Measurements from ENCODE around the gene GARIN1A. TPM values are rescaled to one million over a fixed set of nuclear protein-coding genes. Genes with fewer than 3 reads are reported as not detected.

GARIN1A gene
- total RNA-seq, 1 experiment from 2014 or later: 0.91 TPM

GRCh38 chr7:128697302-128697905 is 25.3 kb downstream of the GARIN1A start:
- no TSS peak for BruUV-seq (replicated peaks)
- Histone ChIP-seq H3K4me3 (ENCODE audit: low read length) (no peak overlapping the region), H3K9ac (ENCODE audit: low read length) (no peak overlapping the region), H3K9me3 (ENCODE audit: low read length) (no peaks in the 10 kb centered on the region), H3F3A (ENCODE audit: low read length, unreplicated experiment) (no peaks in the 10 kb centered on the region), H3K27me3 (ENCODE audit: low read length) (no peaks in the 10 kb centered on the region), H3K4me2 (ENCODE audit: low read length) (no peak overlapping the region), H3K36me3 (ENCODE audit: low read depth, low read length) (no peaks in the 10 kb centered on the region), H3K27ac (ENCODE audit: low read length) (no peak overlapping the region), H4K20me1 (ENCODE audit: low read length) (no peaks in the 10 kb centered on the region), H3K4me1 (ENCODE audit: insufficient read depth, low read length) (peaks cover 6% of the 10 kb centered on the region; the same call in 1 of the 2 replicates), H3K9me2 (replicated peaks; ENCODE audit: low read length) (no peaks in the 10 kb centered on the region), H3K79me2 (ENCODE audit: low read length) (no peaks in the 10 kb centered on the region), H2AFZ (ENCODE audit: low read length) (no peak overlapping the region)
- intact Hi-C loops (cut with micrococcal nuclease): no loop called here
- ChIA-PET POLR2A (ENCODE audit: unreplicated experiment) (no interaction called here), CTCF (no interaction called here)
- no peak for ATAC-seq
- TF ChIP-seq EZH2 (IDR thresholded peaks at IDR 0.05; ENCODE audit: low read length, unreplicated experiment) (no peak), CTCF (conservative IDR thresholded peaks at IDR 0.05; ENCODE audit: low read depth, low read length) (no peak), EZH2phosphoT487 (IDR thresholded peaks at IDR 0.05; ENCODE audit: borderline replicate concordance, low read length) (no peak)
- DNase-seq: no peak

GRCh38 chr7:128699196-128699712 is 27.2 kb downstream of the GARIN1A start:
- Histone ChIP-seq H3K27me3 (ENCODE audit: low read length) (no peaks in the 10 kb centered on the region), H3K4me1 (ENCODE audit: insufficient read depth, low read length) (peaks cover 6% of the 10 kb centered on the region; the same call in 1 of the 2 replicates), H2AFZ (ENCODE audit: low read length) (no peak overlapping the region), H3K4me3 (ENCODE audit: low read length) (no peak overlapping the region), H3K27ac (ENCODE audit: low read length) (no peak overlapping the region), H4K20me1 (ENCODE audit: low read length) (no peaks in the 10 kb centered on the region), H3K79me2 (ENCODE audit: low read length) (no peaks in the 10 kb centered on the region), H3K36me3 (ENCODE audit: low read depth, low read length) (no peaks in the 10 kb centered on the region), H3K9me2 (replicated peaks; ENCODE audit: low read length) (no peaks in the 10 kb centered on the region), H3K9ac (ENCODE audit: low read length) (no peak overlapping the region), H3F3A (ENCODE audit: low read length, unreplicated experiment) (no peaks in the 10 kb centered on the region), H3K9me3 (ENCODE audit: low read length) (no peaks in the 10 kb centered on the region), H3K4me2 (ENCODE audit: low read length) (no peak overlapping the region)
- no peak for TF ChIP-seq EZH2 (IDR thresholded peaks at IDR 0.05; ENCODE audit: low read length, unreplicated experiment)
- no peak for TF ChIP-seq EZH2phosphoT487 (IDR thresholded peaks at IDR 0.05; ENCODE audit: borderline replicate concordance, low read length)
- no peak for TF ChIP-seq CTCF (conservative IDR thresholded peaks at IDR 0.05; ENCODE audit: low read depth, low read length)
- CTCF ChIA-PET: no interaction called here
- DNase-seq (no peak), ATAC-seq (no peak)
- POLR2A ChIA-PET (ENCODE audit: unreplicated experiment): no interaction called here
- intact Hi-C loops (cut with micrococcal nuclease): no loop called here
- no TSS peak for BruUV-seq (replicated peaks)

- intact Hi-C loops (cut with micrococcal nuclease): no loop called here
- ChIA-PET CTCF (interaction anchor here (0.6 kb wide), 1 partner anchor 14 kb away, joined by 3 read pairs; no protein-coding TSS in a partner anchor), POLR2A (ENCODE audit: unreplicated experiment) (no interaction called here)
- Histone ChIP-seq H3K9ac (ENCODE audit: low read length) (no peak overlapping the region), H3K4me3 (ENCODE audit: low read length) (no peak overlapping the region), H4K20me1 (ENCODE audit: low read length) (no peaks in the 10 kb centered on the region), H2AFZ (ENCODE audit: low read length) (no peak overlapping the region), H3K79me2 (ENCODE audit: low read length) (no peaks in the 10 kb centered on the region), H3K9me2 (replicated peaks; ENCODE audit: low read length) (no peaks in the 10 kb centered on the region), H3K4me1 (ENCODE audit: insufficient read depth, low read length) (peaks cover 6% of the 10 kb centered on the region; the same call in 1 of the 2 replicates), H3F3A (ENCODE audit: low read length, unreplicated experiment) (no peaks in the 10 kb centered on the region), H3K4me2 (ENCODE audit: low read length) (no peak overlapping the region), H3K27me3 (ENCODE audit: low read length) (no peaks in the 10 kb centered on the region), H3K9me3 (ENCODE audit: low read length) (no peaks in the 10 kb centered on the region), H3K27ac (ENCODE audit: low read length) (no peak overlapping the region), H3K36me3 (ENCODE audit: low read depth, low read length) (no peaks in the 10 kb centered on the region)
- TF ChIP-seq EZH2 (IDR thresholded peaks at IDR 0.05; ENCODE audit: low read length, unreplicated experiment): no peak
- TF ChIP-seq EZH2phosphoT487 (IDR thresholded peaks at IDR 0.05; ENCODE audit: borderline replicate concordance, low read length): no peak
- TF ChIP-seq CTCF (conservative IDR thresholded peaks at IDR 0.05; ENCODE audit: low read depth, low read length): no peak
- BruUV-seq (replicated peaks): no TSS peak
- ATAC-seq (no peak), DNase-seq (no peak)
These were observed 27.8 kb downstream of the GARIN1A start for GRCh38 chr7:128699895-128700294.

All from PC-3 (cell line).